ENCODE data around the gene ZNF197. TPM values are rescaled to one million over a fixed set of nuclear protein-coding genes. Genes with fewer than 3 reads are reported as not detected.

The ZNF197 gene
- polyA plus RNA-seq, 1 donor from 2014 or later, result 5.9 TPM

- H3K27ac Mint-ChIP-seq, result peak overlapping the region in 1 of 3 donors; percentile 40
- H3K4me3 Mint-ChIP-seq, result peak overlapping the region in 1 of 4 donors; percentile 52
- peaks cover 7 to 16% (median 13%) of the 10 kb centered on the region in 3 donors for H3K9me3 Mint-ChIP-seq
- peaks cover 6% of the 10 kb centered on the region for H3K36me3 Mint-ChIP-seq
- H3K27me3 Mint-ChIP-seq, result peaks cover 2% of the 10 kb centered on the region
- H3K4me1 Mint-ChIP-seq, result peaks cover 7 to 13% (median 8%) of the 10 kb centered on the region in 3 donors
These were observed 57.5 kb downstream of the ZNF197 start for GRCh38 chr3:44682182-44682896.

- Mint-ChIP-seq H3K27ac (peak overlapping the region; percentile 2 to 93 (median 87)), H3K4me1 (peaks cover 7 to 13% (median 8%) of the 10 kb centered on the region in 3 donors), H3K9me3 (peaks cover 15 to 25% (median 21%) of the 10 kb centered on the region in 3 donors), H3K36me3 (peaks cover 6% of the 10 kb centered on the region), H3K27me3 (peaks cover 14% of the 10 kb centered on the region), H3K4me3 (peak overlapping the region; percentile 91 to 99 (median 96))
These were observed 60.4 kb downstream of the ZNF197 start for GRCh38 chr3:44685128-44685800.

- Mint-ChIP-seq H3K27me3 (peaks cover 25% of the 10 kb centered on the region), H3K4me3 (no peak overlapping the region), H3K27ac (no peak overlapping the region), H3K4me1 (peaks cover 7 to 13% (median 8%) of the 10 kb centered on the region in 3 donors), H3K9me3 (peaks cover 17 to 26% (median 24%) of the 10 kb centered on the region in 3 donors), H3K36me3 (no peaks in the 10 kb centered on the region)
These were observed 63.1 kb downstream of the ZNF197 start for GRCh38 chr3:44687898-44688297.

Other genes with a start within 250 kb of the ZNF197 start
- 2.7 TPM for gene ZNF445, start 147.4 kb upstream of the ZNF197 start, polyA plus RNA-seq
- gene ZKSCAN7, start 69.8 kb upstream of the ZNF197 start, polyA plus RNA-seq, result 1.8 TPM
- not detected for gene ZNF660, start 40.1 kb upstream of the ZNF197 start, polyA plus RNA-seq
- 6.9 TPM for gene ZNF35, start 23.7 kb downstream of the ZNF197 start, polyA plus RNA-seq
- gene ZNF502, start 87.6 kb downstream of the ZNF197 start, polyA plus RNA-seq, result 1.9 TPM
- gene ZNF501, start 104.6 kb downstream of the ZNF197 start, polyA plus RNA-seq, result 2.0 TPM
- gene KIAA1143, start 136.6 kb downstream of the ZNF197 start, polyA plus RNA-seq, result 38.7 TPM
- gene KIF15, start 136.8 kb downstream of the ZNF197 start, polyA plus RNA-seq, result 0.60 TPM
- gene TMEM42, start 236.9 kb downstream of the ZNF197 start, polyA plus RNA-seq, result 30.4 TPM
- 0.06 TPM for gene TGM4, start 249.6 kb downstream of the ZNF197 start, polyA plus RNA-seq